CD4-positive, alpha-beta T cell treated with Interleukin-12 subunit alpha and Interleukin-12 subunit beta, for 1 hour (primary cell): ENCODE measurements around the gene SCN2A.
A peak's percentile ranks its signal among the peaks of the same experiment; 100 is the strongest.

Experiments used
- DNase-seq: peaks from one replicate; pipeline ENCODE4 v3.0.0-alpha.2; 2020

SCN2A gene

DNA sequence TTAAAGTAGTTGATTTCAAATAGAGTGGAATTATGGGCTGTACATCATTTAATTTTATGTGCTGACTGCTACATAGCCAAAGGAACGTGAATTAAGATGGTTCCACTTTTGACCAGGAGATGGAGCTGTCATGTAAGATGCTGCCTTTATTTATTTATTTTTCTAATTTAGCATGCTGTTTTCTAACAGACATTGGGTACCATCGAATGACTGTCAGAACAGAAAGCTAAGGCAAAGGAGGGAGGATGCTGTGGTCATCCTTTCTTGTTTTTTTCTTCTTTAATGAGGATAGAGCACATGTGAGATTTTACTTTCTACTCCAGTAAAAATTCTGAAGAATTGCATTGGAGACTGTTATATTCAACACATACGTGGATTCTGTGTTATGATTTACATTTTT, at the start of gene SCN2A:
SCN2A (plus strand) TSS at position 185 of the 400 bp plus-strand sequence. CDS start 56,410 bp downstream, outside the sequence.
- peak; percentile 6 for DNase-seq

DNA sequence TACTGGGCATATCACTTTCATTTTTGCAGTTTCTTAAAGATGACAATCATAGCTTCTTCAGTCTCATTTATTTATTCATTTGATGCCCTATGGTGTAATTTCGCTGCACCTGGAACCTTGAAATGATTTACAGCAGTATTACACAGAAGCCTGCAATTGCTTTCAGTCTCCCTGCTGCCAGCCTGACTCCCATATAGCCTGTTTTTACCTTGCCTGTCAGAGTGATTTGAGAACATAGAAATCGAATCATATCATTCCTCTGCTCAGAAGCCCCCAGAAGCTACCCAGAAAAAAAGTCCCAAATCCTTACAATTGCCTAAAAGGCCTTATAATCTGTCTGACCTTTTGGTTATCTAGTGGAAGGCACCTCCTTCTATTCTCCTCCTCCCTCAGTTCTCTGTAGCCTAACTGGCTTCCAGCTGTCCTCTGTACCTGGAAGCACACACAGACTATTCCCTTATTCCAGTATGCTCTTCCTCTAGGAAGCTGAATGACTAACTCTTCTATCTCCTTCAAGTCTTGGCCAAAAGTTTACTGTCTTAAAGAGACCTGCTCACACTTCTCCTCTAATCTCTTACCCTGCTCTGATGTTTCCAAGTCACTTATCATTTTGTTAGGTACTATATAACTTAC, 48.0 kb upstream of the SCN2A start:
- DNase-seq = no peak

DNA sequence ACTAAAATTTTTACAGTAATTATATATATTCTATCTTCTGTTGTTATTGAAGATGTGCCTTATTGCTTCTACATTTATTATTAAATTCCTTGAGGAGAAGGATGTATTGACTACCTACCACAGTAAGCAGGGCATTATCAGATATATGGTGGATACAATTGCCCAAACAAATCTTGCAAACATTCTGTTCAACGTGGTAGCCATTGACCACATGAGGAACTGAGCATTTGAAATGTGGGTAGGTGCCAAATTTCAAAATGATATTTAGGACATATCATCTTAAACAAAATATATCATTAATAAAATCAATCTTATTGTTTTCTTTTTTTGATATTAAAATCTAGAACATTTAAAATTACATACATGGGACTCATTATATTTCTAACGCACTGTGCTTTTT, 46.5 kb upstream of the SCN2A start:
- DNase-seq = no peak

DNA sequence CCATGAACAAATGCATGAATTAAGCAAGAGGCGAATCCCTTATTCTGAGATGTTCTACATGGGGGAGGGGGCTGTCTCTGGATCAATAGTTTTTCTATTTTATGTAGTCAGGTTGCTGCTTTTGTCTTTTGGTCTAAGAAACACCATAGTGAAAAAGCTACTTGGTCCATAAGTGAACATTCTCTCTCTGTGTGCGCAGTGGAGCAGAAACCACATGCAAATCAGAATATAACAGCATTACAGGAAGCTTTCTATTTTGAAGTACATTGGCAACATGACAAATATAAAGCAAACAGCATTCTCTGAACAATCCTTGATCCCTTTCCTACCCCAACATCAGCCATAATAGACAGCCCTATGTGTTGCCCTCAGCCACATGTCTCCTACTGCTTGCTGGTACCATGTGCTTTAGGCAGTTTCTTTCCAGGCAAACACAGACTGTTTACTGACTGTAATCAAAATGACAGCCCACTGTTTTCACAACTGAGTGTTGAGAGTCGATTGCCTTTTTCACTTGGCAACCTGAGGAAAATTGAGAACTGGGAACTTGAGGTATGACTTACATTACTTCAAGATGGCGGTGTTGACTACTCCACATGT, 45.9 kb upstream of the SCN2A start:
- no peak for DNase-seq

DNA sequence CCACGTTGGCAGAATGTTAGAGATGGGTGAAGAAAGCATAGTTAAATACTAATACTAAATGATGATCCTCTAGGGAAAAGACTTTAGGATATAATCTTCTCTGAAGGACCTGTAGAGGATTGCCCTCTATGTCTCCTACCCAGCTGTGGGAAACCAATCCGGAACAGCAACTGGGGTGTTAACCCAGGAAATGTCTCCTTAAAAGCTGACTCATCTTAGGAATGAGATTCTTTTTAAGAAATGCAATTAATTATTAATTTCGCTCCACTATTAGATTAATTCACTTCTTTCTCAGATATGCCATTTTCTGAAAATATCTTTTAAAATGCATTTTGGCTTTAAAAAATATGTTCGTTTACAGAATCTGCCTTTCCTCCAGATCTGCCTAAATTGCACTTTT, 42.8 kb upstream of the SCN2A start:
- DNase-seq = no peak

DNA sequence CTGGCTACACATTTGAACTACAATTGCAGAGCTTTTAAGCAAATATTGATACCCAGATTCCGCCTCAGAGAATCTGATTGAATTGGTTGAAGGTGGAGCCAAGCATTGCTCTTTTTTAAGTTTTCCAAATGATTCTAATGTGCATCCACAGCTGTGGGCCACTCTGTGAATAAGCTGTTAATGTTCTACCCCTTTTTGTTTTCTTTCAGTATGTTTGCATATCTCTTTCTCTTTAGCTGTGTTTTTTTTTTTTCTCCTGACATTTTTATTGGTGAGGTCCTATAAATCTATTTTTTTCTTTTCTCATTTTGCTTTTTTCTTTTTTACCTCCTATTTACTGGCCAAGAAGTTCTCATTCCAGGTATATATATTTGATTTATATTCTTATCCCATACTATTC, 41.9 kb upstream of the SCN2A start:
- DNase-seq = no peak

DNA sequence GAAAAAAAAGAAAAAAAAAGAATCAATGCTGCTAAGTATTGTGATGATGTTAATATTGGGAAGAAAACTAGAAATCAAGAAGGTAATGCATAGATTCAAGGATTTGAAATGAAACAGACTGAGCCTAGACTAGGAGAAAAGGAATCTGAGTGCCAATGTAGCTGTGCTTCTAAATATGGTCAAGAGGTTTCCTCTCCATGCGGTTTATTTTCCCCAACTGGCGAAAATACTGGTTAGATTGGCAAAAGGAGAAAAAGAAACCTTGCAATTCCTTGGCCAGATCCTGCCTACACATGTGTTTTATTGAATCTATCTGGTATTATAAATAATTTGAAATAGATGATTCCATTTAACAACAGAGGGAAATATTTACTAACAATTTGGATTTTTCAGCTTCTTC, 41.0 kb upstream of the SCN2A start:
- DNase-seq = no peak

DNA sequence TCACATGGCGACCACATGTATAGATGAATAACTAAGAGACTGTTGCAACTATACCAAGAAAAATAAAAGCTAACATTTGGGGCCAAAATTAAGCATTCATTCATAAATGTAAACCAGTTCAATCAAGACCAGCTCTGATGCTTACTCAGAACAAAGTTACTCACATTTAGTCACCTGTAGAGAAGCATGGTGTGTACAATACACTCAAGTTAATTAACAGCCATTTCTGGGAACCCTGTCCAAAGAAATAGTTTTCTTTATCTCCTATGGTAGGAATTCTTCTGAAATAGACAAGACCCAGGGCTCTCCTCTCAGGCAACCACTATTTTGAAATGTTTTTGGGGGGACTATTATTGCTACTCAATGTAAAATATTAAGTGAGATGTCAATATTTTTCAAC, 37.0 kb upstream of the SCN2A start:
- DNase-seq = no peak

DNA sequence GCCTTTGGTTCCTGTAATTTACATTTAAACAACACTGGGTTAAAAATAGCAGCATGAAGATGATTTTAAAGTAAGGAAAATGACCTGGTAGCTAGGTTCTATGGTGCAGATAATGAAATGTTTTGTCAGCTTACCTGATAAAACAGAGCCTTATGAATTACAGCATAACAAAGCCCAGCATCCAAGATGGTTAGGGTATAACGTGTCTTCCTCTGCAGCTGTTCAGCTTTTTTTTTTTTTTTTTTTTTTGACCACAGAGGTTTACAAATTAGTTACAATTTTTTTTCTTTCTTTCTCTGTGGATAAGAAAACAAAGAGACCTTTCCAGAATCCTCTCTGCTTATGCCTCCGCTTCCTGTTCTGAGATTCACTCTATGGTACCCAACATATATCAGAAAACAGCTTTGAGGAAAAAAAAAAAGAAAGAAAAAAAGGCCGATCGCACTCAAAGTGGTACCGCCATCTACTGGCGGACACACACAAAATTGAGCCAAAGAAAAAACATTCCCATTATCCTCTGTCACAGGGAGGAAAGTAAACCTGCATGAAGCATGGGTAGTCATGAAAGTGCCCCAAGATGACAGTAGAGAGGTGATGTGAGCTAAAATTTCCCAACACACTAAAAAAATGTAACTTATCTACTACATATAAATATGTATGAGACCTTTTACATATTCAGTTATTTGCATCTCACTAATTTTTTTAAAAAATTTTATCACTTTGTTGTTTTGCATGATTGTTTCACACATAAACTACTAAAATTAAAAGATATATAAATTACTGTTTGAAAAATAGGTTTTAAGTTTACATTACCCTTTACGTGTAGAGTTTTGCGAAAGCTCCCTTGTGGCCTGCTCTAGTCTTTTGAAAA, 35.3 kb upstream of the SCN2A start, which contains the start of gene SCN3A:
SCN3A (minus strand) TSS at position 362 of the 871 bp plus-strand sequence. CDS start 27,656 bp downstream, outside the sequence.
- no peak for DNase-seq

DNA sequence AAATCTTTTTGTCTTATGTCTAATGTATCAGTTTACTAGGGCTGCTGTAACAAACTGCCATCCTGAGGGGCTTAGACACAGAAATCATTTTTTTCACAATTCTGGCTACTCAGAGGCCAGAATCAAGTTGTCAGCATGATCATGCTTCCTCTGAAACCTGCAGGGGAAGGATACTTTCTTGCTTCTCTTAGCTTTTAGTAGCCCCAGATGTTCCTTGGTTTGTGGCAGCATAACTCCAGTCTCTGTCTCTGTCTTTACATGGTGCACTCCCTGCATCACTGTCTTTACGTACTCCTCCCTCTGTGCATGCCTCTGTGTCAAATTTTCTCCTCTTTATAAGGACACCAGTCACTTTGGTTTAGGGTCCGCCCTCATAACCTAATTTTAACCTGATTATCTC, 33.3 kb upstream of the SCN2A start:
- no peak for DNase-seq

DNA sequence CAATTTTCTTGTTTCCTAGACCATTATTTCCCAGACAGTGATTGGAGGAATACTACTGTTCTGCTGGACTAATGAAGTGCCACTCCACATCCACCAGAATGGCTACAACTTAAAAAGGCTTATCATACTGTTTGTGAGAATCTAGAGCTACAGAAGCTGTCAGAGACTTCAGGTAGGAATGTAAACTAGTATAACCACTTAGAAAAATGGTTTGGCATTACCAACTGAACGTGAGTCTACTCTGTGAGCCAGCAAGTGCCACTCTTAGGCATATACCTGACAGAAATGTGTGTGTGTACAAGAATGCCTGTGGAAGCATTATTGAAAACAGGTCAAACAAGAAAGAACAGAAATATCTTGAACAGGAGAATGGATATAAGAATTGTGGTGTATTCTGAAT, 31.1 kb upstream of the SCN2A start:
- no peak for DNase-seq

DNA sequence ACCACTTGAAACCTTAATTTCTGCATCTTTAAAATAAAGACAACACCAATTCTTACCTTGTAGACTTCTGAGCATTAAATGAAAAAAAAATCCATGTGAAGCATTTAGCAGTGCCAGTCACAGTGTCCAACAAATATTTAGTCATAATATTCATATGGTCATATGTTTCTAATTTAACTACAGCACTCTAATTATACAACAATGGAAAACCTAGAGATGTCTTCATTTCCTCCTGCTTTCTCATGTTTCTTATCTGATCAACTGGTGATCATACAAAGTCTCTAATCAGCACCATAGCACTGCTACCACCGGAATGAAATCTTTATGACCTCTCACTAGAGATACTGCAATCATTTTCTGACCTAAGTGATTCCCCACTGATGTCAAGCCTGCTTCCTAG, 25.1 kb upstream of the SCN2A start:
- DNase-seq = no peak

DNA sequence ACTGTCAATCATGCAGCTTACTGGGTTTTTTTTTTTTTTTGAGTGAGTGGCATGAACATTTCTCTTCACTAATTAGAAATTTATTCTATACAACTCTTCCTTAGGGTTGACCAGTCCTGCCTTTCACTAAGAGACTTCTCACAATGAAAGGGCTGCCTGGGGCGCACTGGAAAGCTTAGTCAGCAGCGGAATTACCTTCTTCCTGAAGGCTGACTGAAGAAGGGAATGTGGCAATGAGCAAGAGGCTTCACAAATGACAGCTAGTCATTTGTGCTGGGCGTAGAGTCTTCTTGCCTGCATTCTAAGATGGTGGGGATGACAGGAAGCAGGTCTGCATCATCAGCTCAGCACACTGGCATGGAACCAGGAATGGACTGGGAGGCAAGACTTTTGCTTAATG, 19.7 kb upstream of the SCN2A start:
- DNase-seq = no peak

DNA sequence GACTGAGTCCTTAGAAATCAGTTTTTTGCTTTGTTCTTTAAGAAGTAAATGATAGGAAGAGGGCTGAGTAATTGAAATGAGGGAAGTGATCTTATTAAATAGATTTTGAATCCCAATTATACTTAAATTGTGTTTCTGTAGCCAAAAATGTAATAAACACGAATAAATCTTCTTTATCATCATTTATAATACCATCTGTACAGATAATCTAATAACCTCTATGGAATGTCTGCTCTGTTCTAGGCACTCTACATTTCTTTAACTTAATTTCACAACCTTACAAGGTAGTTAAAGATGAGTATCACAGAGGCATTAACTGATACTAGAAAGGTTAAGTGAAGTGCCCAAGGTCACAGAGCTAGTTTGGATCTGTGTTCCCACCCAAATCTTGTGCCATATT, 14.3 kb upstream of the SCN2A start:
- DNase-seq = no peak

DNA sequence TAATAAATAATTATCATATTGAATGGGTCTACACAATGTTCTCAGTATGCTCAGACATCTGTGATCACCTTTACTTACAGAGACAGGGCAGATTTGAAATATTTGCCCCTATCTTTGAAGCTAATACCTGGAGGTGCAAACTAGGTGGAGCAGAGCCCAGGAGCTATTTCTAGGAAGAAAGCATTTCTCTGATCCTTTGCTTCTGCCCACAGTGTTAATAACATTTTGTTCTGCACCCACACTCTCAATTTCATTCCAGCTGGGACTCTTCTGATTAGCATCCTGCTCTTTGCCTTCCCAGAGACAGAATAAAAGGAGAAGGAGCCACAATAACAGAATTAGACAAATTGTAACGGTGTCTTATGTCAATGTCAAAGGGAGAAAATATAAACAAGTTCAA, 11.6 kb upstream of the SCN2A start:
- DNase-seq = no peak

DNA sequence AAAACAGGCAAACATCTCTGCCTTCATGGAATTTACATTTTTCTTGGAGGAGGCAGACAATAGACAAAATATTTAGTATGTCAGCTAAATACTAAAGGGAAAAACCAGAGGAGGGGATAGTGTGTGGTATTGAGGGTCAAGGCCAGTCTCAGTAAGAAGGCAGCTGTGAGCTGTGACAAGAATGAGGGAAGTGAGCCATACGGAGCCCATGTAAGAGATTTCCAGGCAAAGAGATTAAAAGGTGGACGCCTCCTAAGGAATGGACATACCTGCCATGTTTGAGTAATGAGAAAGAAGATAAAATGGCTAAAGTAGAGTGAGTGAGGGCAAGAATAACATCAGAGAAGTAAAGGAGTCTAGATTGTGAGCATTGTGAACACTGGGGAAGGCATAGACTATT, 2.2 kb upstream of the SCN2A start:
- DNase-seq = no peak

DNA sequence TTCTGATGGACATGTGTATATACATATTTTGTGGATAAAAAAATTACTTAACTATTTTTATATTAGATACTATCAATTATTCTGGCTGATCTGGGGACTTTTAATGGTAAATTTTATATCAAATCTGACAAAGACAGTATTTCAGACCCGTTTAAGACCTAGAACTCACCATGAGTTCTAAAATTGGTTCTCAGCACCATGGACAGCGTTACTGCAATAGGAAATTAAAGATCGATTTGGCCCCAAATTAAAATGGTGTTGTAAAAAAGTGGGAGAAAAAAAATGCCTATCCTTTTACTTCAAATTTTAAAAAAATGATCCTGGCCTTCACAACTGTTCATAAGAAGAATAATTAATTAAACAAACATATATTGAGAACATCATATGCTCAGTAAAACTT, 919 bp upstream of the SCN2A start:
- DNase-seq = no peak

DNA sequence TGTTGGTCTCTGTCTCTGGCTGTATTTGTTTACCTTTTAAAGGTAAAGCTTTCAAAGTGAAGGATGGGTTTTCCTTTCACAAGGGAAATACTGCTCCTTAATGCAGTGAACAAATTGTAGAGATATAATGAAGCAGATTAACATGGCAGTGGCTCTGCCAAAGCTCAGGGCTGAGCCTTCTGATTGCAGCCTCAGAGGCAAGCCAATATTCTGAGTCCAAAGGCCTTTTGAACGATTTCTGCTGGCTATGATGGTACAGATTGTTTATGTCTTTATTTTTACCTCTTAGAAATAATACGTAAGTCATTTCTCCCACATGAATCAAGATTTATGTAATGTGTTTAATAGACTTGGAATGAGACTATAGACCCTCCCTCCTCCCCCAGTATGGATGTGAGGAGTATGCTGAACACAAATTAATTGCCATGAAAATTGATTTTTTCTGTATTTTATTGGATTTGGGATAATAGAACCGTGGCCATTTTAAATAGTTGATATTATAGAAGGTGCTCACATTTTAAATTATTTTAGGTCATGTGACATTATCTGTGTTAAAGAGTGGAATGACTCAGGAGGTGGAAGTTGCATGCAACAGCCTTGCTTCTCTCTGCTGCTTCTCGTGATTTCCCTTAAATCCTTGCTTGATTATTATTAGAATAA, 772 bp downstream of the SCN2A start:
- DNase-seq = no peak

DNA sequence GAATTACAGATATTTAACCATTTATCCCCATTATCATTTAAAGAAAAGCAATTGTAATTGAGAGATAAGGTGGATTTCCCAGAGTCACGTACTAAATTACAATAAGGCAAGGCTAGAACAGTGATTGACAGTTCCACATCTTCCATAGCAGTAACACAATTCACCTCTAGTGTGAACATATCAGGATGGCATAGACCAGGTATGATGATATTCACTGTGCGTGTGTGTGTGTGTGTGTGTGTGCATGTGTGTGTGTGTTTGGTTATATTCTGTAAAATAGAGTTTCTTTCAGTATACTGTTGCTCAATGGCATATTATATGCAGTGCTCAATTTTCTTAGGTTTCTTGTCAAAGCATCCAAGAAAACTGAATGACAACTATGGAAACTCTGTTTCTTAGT, 1.7 kb downstream of the SCN2A start:
- DNase-seq = no peak

DNA sequence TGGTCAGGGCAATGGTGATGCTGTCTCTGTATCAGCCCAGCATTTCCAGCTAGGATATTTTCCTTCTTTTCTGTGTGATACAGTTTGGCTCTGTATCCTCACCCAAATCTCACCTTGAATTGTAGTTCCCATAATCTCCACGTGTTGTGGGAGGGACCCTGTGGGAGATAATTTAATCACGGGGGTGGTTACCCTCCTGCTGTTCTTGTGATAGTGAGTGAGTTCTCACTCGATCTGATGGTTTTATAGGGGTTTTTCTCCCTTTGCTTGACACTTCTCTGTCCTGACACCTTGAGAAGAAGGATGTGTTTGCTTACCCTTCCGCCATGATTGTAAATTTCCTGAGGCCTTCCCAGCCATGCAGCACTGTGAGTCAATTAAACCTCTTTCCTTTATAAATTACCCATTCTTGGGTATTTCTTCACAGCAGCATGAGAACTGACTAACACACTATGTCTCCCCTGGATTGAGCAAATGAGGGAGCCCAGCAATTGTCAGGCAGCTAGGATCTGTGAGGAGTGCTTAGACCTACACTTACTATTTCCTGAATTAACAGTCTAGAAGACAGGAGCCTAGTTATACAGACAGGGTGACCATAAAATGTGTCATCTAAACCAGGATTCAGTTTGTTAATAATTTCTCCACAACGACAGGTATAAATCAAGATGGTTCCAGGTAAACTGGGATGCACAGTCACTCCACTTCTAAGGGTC, 6.0 kb downstream of the SCN2A start:
- DNase-seq = no peak

DNA sequence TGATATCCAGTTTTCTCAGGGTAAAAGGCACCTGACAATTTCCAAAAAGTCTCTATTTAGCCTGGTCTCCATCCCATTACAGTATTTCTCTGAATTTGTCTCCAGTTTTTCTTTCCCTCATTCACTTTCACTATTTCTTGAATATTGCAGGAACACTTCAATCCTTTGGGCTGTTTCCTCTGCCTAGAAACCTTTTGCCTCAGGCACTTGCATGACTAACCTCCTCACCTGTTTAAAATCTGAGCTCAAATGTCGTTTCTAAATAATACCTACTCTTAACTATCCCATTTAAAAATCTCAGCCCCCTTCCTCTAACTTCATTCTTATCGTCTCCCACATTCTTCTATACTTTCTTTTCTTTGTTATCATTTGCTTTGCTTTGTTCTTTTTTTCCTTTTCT, 9.0 kb downstream of the SCN2A start:
- no peak for DNase-seq

DNA sequence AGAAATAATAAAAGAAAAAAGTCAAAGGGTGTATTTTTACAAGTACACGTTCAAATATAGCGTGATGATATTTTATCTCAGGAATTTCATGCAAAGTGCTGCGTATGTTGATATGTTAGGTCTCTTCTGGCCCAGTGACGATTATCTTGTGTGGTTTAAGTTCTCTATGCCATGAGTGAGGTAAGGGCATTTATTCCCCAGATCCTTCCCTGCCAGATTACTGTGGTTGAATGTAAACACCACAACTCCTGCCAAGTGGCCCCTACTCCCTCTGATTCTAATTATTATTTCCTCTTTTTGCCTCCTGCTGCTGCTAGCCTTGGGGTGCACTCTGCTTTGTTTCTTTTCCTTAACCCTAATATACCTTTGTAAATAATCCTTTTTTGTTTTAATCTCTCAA, 12.2 kb downstream of the SCN2A start:
- no peak for DNase-seq

DNA sequence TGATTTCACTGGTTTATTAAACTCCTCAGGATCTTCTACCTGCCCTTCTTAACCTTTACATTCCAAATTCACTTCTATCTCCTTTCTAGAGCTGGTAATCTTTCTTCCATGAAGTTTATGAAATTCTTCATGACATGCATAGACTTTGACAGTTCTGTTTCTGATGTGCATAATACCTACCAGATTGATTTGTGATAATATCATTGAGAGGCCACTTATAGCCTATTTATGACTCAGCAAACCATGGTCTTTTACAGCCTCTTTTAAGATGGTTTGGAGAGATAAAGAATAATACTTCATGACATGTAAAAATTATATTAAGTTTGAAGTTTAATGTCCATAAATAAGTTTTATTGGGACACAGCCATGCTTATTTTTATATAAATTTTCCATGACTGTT, 14.0 kb downstream of the SCN2A start:
- no peak for DNase-seq
